ENCODE measurements around the gene MATR3. TPM values are rescaled to one million over a fixed set of nuclear protein-coding genes. Genes with fewer than 3 reads are reported as not detected.

Gene MATR3
- total and polyA plus RNA-seq, 10 of the 15 experiments (the other 5 are each of a cell fraction or from before 2014, with no cell fraction given): 134 to 401 (median 221) TPM

GRCh38 chr5:139377226-139377625 is 83.7 kb downstream of the MATR3 start:
- H3K36me3 ChIP-seq (ENCODE audit: control insufficient read depth in 2 of 2, insufficient read depth in 2 of 2, low read length in 1 of 2): no peaks in the 10 kb centered on the region; a peak in 1 of 4 replicates
- no peak for ATAC-seq
- no peaks in the 10 kb centered on the region for H3K27me3 ChIP-seq (replicated peaks in 1 of 2; ENCODE audit: control insufficient read depth in 2 of 2, insufficient read depth in 2 of 2, low read length in 1 of 2)
- H3K27ac ChIP-seq (ENCODE audit: control insufficient read depth, insufficient read depth): no peak overlapping the region
- FAIRE-seq: no peak
- no peaks in the 10 kb centered on the region for H3K9me3 ChIP-seq (replicated peaks; ENCODE audit: control insufficient read depth, insufficient read depth, low read length)
- RAD21 ChIA-PET (ENCODE audit: unreplicated experiment): no interaction called here
- no peaks in the 10 kb centered on the region for H3K4me1 ChIP-seq (ENCODE audit: control insufficient read depth, insufficient read depth, low read length)
- SMC1A ChIA-PET (ENCODE audit: uncharacterized antibody, unreplicated experiment): interaction anchor here (1.1 kb wide), 1 partner anchor 35 kb away, joined by 3 read pairs; the partner anchor contains the start of gene PAIP2
- TF ChIP-seq PKNOX1 (IDR thresholded peaks at IDR 0.05) (no peak), POLR2A (IDR thresholded peaks at IDR 0.05; ENCODE audit: low read depth, low read length) (peak; percentile 29; the same call in 1 of the 2 replicates), CREB1 (IDR thresholded peaks at IDR 0.05; ENCODE audit: low read depth) (no peak), SMAD1 (IDR thresholded peaks at IDR 0.05; ENCODE audit: low read depth, partially characterized antibody) (no peak), BHLHE40 (IDR thresholded peaks at IDR 0.05; ENCODE audit: borderline replicate concordance in 1 of 2, low read depth in 2 of 2, low read length in 1 of 2) (no peak), MEF2B (IDR thresholded peaks at IDR 0.05; ENCODE audit: partially characterized antibody, poor library complexity, severe bottlenecking) (no peak)
- intact Hi-C loops (cut with micrococcal nuclease; ENCODE audit: unreplicated experiment): no loop called here
- POLR2A ChIA-PET: interaction anchor here (0.7 to 1.4 kb wide), 2 partner anchors 11 to 13 kb away, joined by 3 to 4 read pairs; partner anchors contain the start of gene MZB1
- H2AFZ ChIP-seq (ENCODE audit: control insufficient read depth, low read depth, low read length): no peak overlapping the region
- no peak overlapping the region for H3K4me2 ChIP-seq (ENCODE audit: control insufficient read depth, insufficient read depth)
- H3K9ac ChIP-seq (ENCODE audit: control insufficient read depth, insufficient read depth, low read length): no peak overlapping the region
- H3K4me3 ChIP-seq: no peak overlapping the region
- H3K79me2 ChIP-seq (ENCODE audit: control insufficient read depth, insufficient read depth, low read length): no peaks in the 10 kb centered on the region
- H4K20me1 ChIP-seq (ENCODE audit: control insufficient read depth, insufficient read depth): no peaks in the 10 kb centered on the region
- CTCF ChIA-PET: interaction anchor here (0.6 kb wide), 1 partner anchor 227 kb away, joined by 3 read pairs; no protein-coding TSS in a partner anchor
- DNase-seq (ENCODE audit: low read depth, low spot score): no peak
- no TSS peak for BruUV-seq (replicated peaks)
- 96% methylated on average over 3 of the region's 3 CpGs for WGBS (ENCODE audit: insufficient coverage, insufficient replicate concordance, low lambda C conversion rate, missing lambda C conversion rate)
- in situ Hi-C loops (cut with MboI): no loop called here
